ENCODE measurements around the gene NRGN. TPM values are rescaled to one million over a fixed set of nuclear protein-coding genes. Genes with fewer than 3 reads are reported as not detected.
A peak's percentile ranks its signal among the peaks of the same experiment; 100 is the strongest.

NRGN gene
- total RNA-seq, 1 donor from 2014 or later, result 17.3 TPM

- H3K4me3 Mint-ChIP-seq, result no peak overlapping the region
- no peak for DNase-seq (ENCODE audit: extremely low spot score, unreplicated experiment)
- H3K27me3 Mint-ChIP-seq, result peaks cover 42% of the 10 kb centered on the region
- no peaks in the 10 kb centered on the region for H3K36me3 Mint-ChIP-seq
- no peaks in the 10 kb centered on the region for H3K9me3 Mint-ChIP-seq
- H3K27ac Mint-ChIP-seq, result no peak overlapping the region
- peaks cover 22% of the 10 kb centered on the region for H3K4me1 Mint-ChIP-seq (ENCODE audit: unreplicated experiment)
- no peak for TF ChIP-seq CTCF (conservative IDR thresholded peaks at IDR 0.05)
Observed at GRCh38 chr11:124728134-124728533, 11.6 kb upstream of the NRGN start.

GRCh38 chr11:124729571-124729970, 10.2 kb upstream of the NRGN start:
- H3K27me3 Mint-ChIP-seq, result peaks cover 36% of the 10 kb centered on the region
- no peak for DNase-seq (ENCODE audit: extremely low spot score, unreplicated experiment)
- H3K4me1 Mint-ChIP-seq (ENCODE audit: unreplicated experiment), result peaks cover 16% of the 10 kb centered on the region
- no peak for TF ChIP-seq CTCF (conservative IDR thresholded peaks at IDR 0.05)
- no peaks in the 10 kb centered on the region for H3K9me3 Mint-ChIP-seq
- no peak overlapping the region for H3K27ac Mint-ChIP-seq
- no peak overlapping the region for H3K4me3 Mint-ChIP-seq
- H3K36me3 Mint-ChIP-seq, result no peaks in the 10 kb centered on the region

GRCh38 chr11:124732230-124732629, 7.5 kb upstream of the NRGN start:
- Mint-ChIP-seq H3K36me3 (no peaks in the 10 kb centered on the region), H3K4me3 (no peak overlapping the region), H3K27me3 (peaks cover 46% of the 10 kb centered on the region), H3K4me1 (ENCODE audit: unreplicated experiment) (no peaks in the 10 kb centered on the region), H3K9me3 (no peaks in the 10 kb centered on the region), H3K27ac (no peak overlapping the region)
- TF ChIP-seq CTCF (conservative IDR thresholded peaks at IDR 0.05), result no peak
- DNase-seq (ENCODE audit: extremely low spot score, unreplicated experiment), result no peak

- Mint-ChIP-seq H3K9me3 (no peaks in the 10 kb centered on the region), H3K27me3 (peaks cover 79% of the 10 kb centered on the region), H3K4me3 (no peak overlapping the region), H3K4me1 (ENCODE audit: unreplicated experiment) (peaks cover 18% of the 10 kb centered on the region), H3K27ac (no peak overlapping the region), H3K36me3 (no peaks in the 10 kb centered on the region)
- no peak for TF ChIP-seq CTCF (conservative IDR thresholded peaks at IDR 0.05)
- DNase-seq (ENCODE audit: extremely low spot score, unreplicated experiment), result no peak
Observed at GRCh38 chr11:124736736-124737135, 3.0 kb upstream of the NRGN start.

GRCh38 chr11:124737638-124738305, 2.0 kb upstream of the NRGN start:
- H3K36me3 Mint-ChIP-seq, result no peaks in the 10 kb centered on the region
- peak overlapping the region; percentile 18 for H3K4me3 Mint-ChIP-seq
- no peaks in the 10 kb centered on the region for H3K9me3 Mint-ChIP-seq
- TF ChIP-seq CTCF (conservative IDR thresholded peaks at IDR 0.05), result no peak
- H3K27ac Mint-ChIP-seq, result no peak overlapping the region
- peaks cover 18% of the 10 kb centered on the region for H3K4me1 Mint-ChIP-seq (ENCODE audit: unreplicated experiment)
- DNase-seq (ENCODE audit: extremely low spot score, unreplicated experiment), result no peak
- peaks cover 84% of the 10 kb centered on the region for H3K27me3 Mint-ChIP-seq
